Activated CD8-positive, alpha-beta memory T cell treated with anti-CD3 and anti-CD28 coated beads for 24 hours (primary cell): ENCODE data around the gene MICU2.

ENCODE experiments used
- DNase-seq: peaks from one replicate; pipeline ENCODE4 v3.0.0-alpha.2; 2020

MICU2 gene

DNA sequence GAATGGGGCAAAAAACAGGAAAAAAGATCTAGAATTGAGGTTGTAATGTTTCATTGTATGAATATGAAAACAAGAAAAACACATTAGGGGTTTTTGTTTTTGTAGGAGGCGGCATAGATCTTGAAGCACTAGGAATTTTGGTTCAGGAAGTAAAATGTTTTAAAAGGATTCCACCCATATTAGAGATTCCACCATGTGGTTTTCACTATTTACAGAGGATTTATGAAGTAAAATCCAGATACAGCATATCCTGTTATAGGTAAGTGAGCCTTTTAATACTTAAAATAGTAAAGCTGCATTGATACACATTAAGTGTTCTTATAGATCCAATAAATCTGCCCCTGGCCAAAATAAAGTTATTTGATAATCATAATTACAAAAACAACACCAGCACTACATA lies 61.4 kb downstream of the MICU2 start:
- DNase-seq = no peak

DNA sequence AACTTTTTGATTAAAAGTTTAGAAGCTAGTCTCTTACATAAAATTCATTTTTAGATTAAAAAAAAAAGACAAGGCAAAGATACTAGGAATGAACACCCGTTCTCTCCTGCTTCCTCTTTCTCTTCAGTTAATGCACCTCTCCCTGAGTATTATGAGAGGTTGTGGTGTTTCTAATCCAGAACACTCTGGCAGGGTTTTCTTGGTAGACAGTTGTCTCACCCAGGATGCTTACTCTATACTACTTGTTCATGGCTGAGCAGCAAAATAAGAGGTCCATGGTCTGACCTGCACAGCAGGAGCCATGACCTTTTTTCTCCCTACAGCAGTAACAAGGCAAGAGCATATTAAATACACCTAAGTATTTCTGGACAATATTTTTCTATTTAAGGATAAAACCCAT lies 62.0 kb downstream of the MICU2 start:
- no peak for DNase-seq

DNA sequence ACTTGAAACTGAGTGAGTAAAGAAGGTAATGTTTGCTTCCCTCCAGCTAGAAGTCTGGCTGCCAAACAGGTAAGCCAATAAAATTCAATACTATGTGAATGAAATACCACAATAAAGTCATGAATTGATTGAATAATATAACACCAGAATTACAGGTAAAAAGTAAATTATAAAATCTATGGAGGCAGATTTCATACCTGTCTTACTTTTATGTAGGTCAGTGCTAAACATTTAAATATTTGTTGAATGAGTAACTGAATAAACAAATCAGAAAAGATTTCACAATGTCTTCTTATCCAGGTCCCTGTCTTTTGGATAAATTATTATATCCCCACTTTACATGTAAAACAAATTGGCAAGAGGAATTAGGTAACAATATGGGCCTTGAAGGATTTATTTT lies 62.7 kb downstream of the MICU2 start:
- no peak for DNase-seq

DNA sequence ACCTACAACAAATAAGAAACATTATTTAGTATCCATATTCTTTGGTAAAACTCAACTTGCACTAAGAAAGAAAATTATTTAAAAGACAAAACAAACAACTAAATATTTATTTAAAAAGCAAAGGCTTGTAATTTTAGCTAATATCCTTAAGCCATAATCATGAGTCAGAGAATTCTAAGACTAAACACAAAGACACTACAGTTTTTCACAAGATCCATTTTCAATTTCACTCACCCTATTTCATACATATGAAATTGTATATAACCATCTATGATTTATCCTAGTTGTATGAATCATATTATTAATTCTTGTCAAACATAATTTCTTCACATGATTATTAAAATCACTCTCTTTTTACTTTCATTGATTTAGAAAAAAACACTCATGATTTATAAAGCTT lies 64.3 kb downstream of the MICU2 start:
- DNase-seq = no peak

DNA sequence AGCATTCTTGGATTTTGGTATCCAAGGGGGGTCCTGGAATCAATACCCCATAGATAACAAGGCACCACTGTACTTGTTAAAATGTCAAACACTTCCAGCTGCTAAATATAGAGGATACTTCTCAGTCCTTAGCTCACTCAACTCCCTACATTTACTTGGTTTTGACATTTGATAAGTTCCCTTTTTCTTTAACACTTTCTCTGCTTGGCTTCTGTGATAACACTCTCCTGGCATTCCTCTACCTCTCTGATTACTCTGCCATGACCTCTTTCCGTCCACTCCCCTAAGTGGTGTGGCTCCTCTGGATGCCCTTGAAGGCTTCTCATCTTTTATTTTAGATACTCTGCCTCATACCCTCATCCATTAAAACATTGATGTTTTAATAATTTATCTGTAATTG lies 65.2 kb downstream of the MICU2 start:
- no peak for DNase-seq

DNA sequence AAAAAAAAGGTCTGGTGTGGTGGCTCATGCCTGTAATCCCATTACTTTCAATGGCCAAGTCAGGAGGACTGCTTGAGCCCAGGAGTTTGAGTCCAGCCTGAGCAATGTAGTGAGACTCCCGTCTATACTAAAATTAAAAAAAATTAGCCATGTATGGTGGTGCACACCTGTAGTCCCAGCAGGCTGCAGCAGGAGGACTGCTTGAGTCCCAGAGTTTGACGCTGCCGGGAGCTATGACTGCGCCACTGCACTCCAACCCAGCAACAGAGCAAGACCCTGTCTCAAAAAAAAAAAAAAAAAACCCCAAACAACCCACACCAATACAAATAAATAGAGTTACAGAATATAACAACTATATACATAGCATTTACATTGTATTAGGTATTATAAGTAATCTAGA lies 65.7 kb downstream of the MICU2 start:
- DNase-seq = no peak

DNA sequence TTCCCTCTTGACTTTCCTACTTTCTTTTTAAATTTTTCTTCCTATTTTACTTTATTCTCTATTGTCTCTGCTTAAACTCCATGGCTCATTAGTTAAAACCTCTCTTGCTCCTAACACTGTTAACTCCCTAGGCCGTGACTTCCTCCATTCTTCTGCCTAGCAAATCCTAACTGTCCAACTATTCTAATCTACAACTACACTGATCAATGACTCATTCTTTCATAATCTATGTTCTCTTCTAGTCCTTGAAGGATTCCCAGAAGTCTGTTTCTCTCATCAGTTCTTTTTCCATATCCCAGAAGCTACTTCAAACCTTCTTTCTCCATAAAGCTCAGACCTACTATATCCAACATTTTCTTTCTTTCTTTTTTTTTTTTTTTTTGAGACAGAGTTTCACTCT lies 66.9 kb downstream of the MICU2 start:
- DNase-seq = no peak

DNA sequence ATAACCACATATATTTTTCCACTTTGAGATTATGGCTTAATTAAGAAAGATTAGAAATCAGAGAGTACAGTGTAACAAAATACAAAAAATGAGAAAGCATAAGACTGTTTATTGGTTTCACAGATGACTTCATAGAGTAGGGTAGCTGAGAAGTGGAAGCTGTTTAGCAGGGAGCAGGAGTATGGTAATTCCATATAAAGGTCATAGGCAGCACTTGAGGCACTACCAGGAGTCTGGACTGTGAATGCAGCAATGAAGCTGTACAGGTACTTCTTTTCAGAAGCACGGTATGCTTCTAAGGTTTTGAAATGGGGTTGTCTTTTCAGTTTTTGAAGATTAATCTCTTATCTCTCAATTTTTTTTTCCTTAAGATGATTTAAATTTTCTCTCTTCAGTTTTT lies 69.2 kb downstream of the MICU2 start:
- no peak for DNase-seq

DNA sequence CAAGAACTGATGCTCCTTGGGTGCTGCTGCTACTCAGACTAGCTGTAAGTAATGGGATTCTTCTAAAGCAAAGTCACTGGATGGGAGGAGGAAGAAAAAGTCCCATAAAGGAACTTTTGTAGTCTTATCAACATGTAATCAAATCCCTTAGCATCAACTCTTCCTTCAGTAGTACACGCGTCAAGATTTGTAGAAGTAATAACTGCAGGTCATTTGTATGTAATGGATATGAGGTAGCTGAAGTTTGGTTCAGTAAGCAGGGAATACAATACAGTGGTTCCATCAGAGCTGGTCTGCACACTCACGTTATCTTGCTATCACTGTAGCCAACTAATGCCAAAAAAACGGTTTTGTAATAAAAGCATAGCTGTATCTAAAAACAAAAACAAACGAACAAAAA lies 72.5 kb downstream of the MICU2 start:
- DNase-seq = no peak

DNA sequence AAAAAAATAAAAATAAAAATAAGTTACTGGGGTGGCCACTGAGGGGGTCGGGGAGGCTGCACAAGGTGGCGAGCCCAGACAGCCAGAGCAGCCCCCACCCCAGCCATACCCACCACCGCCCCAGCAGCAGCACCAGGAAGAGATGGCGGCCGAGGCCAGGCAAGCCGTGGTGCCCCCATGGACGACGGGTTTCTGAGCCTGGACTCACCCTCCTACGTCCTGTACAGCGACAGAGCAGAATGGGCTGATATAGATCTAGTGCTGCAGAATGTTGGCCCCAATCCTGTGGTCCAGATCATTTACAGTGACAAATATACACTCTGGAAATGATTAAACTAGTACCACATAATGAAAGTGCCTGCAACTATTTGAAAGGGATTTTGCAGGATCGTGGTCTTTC lies 73.3 kb downstream of the MICU2 start:
- DNase-seq = no peak

DNA sequence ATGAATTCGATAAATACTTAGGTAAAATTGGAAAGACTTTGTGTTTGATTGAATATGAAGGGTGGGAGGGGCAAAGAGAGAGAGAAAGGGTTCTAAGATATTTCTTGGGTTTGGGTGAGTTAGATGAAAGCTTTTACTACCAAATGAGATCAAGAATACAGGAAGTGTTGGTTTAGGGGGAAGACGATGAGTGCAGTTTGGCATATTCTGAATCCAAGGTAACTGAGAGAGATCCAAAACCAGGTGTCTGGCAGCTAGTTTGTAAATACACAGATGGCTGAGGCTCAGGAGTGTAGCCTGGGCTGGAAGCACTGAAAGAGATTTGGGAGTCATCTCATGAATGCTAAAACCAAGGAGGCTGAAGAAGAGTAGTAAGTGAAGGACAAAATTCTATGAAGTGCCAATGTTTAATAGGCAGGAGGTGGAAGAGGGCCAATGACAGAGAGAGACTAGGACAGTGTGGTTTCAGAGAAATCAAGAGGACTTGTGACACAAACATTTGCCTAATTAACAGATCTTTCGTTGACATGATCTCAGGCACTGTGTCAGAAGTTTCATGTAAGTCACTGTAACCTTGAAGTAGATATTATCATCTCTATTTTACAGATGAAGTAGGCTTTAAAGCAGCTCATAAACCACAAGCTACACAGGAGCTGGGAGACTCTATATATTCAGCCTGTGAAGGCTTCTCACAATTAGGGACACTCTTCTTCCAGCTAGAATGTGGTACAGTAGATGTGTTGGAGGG lies 74.7 kb downstream of the MICU2 start:
- no peak for DNase-seq

DNA sequence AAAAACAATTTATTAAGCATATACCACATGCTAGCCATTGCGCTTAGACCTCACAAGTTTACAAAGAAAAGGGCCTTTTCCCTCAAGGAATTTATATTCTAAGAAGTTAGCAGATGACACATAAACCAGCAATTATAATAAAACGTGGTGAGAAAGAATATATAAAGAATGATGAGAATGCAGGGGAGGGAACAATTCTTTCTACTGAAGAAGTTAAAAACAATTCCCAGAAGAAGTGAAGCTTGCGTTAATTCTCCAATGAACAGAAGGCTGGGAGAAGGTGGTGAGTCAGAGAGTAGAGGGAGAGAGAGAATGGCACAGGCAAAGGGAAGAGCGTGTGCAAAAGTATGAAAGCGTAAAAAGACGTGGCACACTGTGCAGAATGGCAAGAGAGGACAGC lies 75.4 kb downstream of the MICU2 start:
- no peak for DNase-seq

DNA sequence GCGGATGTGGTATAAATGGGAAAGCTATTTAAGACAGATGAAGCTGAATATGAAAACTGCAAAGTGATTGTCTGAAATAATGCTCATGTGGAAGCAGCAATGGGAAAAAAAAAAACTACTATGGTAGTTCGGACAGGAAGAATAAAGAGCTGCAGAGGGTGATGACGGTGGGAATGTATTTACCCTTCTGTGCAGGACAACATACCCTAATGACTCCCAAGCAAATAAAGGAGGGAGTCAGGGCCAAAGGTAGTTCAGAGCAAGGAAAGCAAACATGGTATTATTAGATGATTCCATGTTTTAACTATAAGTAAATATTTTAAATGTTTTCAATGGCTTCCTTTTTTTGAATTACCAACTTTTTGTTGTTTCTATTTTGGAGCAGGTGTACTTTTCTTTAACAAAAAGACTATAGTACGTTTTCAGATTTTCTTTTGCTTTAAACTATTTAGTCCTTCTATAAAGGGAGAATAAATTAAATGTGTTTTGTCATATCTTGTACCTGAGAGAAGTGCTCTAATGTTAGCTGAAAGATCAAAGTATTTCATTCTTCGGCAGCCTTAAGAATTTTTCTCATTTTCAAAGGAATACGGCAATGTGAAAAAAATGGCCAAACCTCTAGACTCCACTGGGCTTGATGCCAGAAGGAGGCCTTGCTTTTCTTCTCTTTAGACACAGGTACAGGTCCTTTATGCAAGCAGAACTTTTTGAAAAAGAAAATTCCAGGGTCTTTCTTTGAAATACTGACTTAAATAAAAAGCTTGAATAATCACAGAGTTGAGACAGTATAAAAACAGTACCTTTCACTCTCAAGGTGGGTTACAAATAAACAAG lies 77.0 kb downstream of the MICU2 start:
- DNase-seq = no peak

DNA sequence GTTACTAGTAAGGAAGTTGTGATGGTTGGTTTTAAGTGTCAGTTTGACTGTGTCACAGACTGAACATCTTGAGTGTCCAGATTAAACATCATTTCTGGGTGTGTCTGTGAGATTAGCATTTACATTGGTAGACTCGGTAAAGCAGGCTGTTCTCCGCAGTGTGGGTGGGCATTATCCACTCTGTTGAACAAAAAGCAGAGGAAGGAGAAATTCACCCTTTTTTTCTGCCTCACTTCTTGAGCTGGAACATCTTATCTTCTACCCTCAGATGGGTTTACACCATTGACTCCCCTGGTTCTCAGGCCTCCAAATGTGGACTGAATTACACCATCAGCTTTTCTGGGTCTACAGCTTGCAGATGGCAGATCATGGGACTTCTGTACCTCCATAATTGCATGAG lies 81.1 kb downstream of the MICU2 start:
- DNase-seq = no peak

DNA sequence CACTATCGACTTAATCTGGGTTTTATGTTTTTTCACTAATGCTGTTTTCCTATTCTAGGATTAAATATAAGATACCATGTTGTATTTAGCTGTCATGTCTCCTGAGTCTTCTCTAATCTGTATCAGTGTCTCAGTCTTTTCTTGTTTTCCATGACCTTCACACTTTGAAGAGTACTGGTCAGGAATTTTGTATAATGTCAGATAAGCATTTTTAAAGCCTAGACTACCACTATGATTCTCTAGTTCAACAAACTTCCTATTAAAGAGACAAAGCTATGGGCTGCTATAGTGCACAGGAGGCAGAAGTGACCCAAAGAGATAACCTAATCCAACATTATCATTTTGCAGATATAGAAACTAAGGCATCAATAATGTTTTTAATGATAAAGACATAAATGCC lies 81.8 kb downstream of the MICU2 start:
- no peak for DNase-seq

DNA sequence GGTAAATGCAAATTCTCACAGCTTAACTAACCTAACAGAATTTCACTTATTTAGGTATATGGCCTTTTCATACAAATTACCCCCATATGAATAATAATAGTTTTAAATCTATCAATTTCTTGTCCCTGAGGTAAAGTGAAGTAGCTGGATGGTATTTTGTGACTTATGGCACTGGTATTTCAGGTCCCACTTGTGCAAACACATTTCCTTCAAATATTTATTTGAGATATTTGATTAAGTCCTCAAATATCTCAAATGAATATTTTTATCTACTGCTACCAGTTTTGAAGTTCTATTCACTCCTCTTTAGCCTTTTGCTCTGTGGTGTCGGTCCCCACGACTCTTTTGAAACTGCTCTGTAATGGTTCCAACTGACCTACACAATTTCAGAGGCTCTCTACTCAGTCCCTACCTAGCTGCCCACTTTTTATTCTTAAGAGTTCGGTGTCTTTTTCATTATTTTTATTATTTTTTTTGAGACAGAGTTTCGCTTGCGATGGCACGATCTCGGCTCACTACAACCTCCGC lies 85.3 kb downstream of the MICU2 start:
- no peak for DNase-seq

DNA sequence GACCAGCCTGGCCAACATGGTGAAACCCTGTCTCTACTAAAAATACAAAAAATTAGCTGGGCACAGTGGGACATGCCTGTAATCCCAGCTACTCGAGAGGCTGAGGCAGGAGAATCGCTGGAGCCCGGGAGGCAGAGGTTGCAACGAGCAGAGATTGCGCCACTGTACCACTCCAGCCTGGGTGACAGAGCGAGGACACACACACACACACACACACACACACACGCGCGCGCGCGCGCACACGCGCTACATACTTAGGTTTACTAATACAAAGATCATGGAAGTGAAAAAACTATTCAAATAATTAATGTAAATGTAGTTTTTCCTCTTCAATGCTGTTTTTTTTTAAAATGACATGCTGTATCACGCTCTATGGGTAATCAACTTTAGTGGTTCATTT lies 86.4 kb downstream of the MICU2 start:
- no peak for DNase-seq

DNA sequence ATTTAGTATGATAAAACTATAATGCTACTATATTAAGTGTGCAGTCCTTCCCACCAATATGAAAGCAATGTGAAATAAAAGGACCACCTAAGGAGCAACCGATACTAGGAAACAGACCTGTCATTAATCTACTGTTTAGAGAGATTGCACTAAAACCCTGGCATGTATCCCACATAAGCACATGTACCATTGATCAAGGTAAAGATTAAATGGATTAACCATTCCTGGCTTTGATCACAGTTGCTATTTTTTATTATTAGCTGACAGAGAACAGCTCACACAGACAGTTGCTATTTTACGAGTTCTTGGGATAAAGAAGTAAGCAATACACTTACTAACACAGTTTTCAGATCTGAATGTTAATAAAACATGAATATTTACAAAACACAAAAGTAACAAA lies 87.2 kb downstream of the MICU2 start:
- no peak for DNase-seq

DNA sequence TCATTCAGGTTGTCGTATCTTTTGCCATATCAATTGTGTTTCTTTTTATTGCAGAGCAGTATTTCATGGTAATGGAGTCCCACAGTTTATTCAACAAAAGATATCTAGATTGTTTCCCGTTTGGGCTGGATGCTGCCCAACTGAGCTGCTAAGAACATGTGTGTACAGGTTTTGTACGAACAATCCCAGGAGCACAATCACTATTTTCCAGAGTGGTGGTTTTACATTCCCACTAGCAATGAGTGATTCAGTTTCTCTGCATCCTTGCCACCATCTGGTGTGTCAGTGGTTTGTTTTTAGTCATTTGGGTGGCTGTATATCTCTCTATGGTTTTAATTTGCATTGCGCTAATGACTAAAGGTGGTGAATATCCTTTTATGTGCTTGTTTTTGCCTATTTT lies 92.1 kb downstream of the MICU2 start:
- DNase-seq = no peak

DNA sequence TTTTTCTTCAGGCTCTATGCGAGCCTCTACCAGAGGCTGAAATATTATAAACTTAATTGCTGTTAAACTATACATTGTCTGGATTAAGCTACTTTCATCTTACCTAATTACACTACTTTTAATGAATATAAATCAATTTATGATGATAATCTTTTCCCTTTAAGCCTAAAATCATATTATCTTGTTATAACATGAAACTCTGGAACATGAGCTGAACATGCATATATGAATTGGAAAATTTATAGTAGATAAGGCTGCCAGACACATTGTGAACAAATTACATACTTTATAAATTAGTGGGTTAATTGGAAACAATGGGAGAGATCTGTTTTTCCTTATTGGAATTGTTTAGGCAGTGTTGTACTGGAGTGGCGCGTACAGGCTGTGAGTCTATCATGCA lies 99.6 kb downstream of the MICU2 start:
- no peak for DNase-seq

DNA sequence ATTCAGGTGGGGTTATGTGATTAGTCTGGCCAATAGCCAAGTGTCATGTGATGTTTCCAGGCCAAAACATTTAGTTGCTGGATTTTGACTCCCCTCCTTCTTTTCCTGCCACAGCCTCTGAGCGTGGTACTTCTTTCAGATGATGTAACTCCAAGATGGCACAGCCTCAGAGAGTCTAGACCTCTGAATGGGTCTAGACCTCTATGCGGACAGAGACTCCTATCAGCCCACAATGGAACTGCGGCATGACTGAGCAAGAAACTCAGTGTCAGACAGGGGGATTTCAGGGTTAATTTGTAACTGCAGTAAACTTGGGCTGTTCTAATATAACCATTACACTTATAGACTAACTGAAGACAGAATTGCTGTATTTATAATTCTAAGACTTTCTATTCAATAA lies 102.3 kb downstream of the MICU2 start:
- no peak for DNase-seq

DNA sequence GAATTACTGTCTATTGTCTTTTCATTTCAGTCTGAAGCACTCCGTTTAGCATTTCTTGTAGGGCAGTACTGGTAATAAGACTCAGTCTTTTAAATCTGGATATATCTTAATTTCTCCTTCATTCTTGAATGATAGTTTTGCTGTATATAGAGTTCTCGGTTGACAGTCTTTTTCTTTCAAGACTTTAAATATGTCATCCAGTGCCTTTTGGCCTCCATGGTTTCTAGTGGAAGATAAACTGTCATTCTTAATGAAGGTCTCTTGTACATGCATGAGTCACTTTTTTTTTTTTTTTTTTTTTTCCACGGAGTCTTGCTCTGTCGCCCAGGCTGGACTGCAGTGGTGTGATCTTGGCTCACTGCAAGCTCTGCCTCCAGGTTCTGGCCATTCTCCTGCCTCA lies 117.6 kb downstream of the MICU2 start:
- no peak for DNase-seq

DNA sequence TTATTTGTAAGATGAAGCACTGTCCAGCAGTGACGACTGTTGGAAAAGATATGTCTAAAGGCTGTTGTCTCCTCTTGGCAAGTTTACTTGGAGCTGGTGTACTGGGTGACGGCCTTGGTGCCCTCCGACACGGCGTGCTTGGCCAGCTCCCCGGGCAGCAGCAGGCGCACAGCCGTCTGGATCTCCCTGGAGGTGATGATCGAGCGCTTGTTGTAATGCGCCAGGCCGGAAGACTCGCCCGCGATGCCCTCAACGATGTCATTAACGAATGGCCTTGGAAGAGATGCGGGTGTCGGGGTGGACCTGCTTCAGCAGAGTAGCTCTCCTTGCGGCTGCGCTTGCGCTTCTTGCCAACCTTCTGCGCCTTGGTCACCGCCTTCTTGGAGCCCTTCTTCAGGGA lies 120.2 kb downstream of the MICU2 start:
- DNase-seq = no peak

DNA sequence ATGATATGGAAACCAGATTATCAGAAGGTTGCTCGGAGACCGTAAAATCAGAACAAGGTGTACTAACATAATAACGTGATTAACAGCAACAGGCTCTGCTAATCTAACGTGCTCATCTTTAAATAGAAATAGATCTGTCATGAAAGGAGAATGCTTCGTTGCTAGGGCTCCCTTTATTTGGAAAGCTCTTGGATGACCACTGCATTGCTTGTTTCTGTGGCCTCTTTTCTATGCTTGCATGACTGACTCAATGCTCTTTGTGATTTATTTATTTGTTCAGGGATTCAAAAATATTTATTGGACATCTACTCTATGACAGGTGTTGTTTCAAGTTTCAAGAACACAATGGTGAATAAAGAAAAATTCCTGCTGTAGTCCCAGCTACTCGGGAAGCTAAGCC lies 122.6 kb downstream of the MICU2 start:
- DNase-seq = no peak
